Measurements from ENCODE around the gene RNPEPL1. TPM values are rescaled to one million over a fixed set of nuclear protein-coding genes. Genes with fewer than 3 reads are reported as not detected.

RNPEPL1 gene
- total RNA-seq, 1 experiment from 2014 or later: 88.2 TPM

GRCh38 chr2:240622531-240623235, 54.4 kb downstream of the RNPEPL1 start:
- intact Hi-C loops (cut with micrococcal nuclease; ENCODE audit: unreplicated experiment): no loop called here
- no peaks in the 10 kb centered on the region for H3K36me3 ChIP-seq (ENCODE audit: control insufficient read depth, insufficient read depth, low read length)

DNA sequence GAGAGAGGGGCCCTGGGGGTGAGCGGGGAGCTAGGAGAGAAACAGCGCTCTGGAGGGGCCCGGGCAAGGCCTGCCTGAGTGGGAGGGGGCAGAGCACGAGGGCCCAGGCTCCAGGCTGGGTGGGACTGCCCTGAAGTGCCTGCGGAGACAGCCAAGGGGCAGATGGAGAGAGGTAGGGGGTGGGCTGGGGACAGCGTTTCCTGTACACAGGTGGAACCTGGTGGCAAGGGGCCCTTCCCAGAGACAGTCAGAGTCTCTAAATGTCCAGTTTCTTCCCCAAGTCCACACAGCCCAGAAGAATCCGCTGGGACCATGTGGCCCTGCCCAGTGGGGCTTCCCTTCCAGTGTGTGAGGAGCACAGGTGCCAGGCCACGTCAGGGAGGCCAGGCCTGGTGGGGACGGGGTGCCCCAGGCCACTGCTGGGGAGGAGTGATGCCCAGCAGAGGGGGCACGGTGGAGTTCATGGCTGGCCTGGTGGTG, 55.3 kb downstream of the RNPEPL1 start:
- in situ Hi-C loops (cut with HindIII; ENCODE audit: low pct_unique_long_range_greater_than_20kb, low sequenced_read_pairs): no loop called here
- ATAC-seq (no peak), DNase-seq (ENCODE audit: low read depth, low spot score) (no peak)
- Histone ChIP-seq H3K4me3 (ENCODE audit: low read depth in 2 of 2, low read length in 2 of 2) (no peak overlapping the region), H3K9me3 (ENCODE audit: control insufficient read depth, insufficient read depth, low read depth, low read length) (no peaks in the 10 kb centered on the region; the same call in 1 of the 2 replicates), H3K36me3 (ENCODE audit: control insufficient read depth, insufficient read depth, low read length) (no peaks in the 10 kb centered on the region), H3K4me1 (ENCODE audit: control insufficient read depth, insufficient read depth, low read length) (no peaks in the 10 kb centered on the region; the same call in 1 of the 2 replicates), H3K27ac (ENCODE audit: low read length) (no peak overlapping the region), H3K27me3 (ENCODE audit: control insufficient read depth, insufficient read depth, low read length) (no peaks in the 10 kb centered on the region)
- BruUV-seq (replicated peaks): no TSS peak
- POLR2A ChIA-PET: no interaction called here
- TF ChIP-seq SIN3A (IDR thresholded peaks at IDR 0.05; ENCODE audit: borderline replicate concordance, insufficient read depth, low read depth, low read length) (no peak), CTCF (IDR thresholded peaks at IDR 0.05) (no peak), POLR2AphosphoS5 (IDR thresholded peaks at IDR 0.05; ENCODE audit: low read depth, low read length) (no peak), REST (IDR thresholded peaks at IDR 0.05; ENCODE audit: insufficient read depth in 1 of 2, low read depth in 2 of 2, low read length in 1 of 2) (no peak), TCF7L2 (IDR thresholded peaks at IDR 0.05; ENCODE audit: low read depth, low read length) (no peak)
- CTCF ChIA-PET: no interaction called here
- intact Hi-C loops (cut with micrococcal nuclease; ENCODE audit: unreplicated experiment): no loop called here

More at GRCh38 chr2:240622531-240623235, 54.4 kb downstream of the RNPEPL1 start:
- BruUV-seq (replicated peaks): no TSS peak
- ChIA-PET POLR2A (no interaction called here), CTCF (no interaction called here)
- peaks cover 3% of the 10 kb centered on the region; the same call in 1 of the 2 replicates for H3K9me3 ChIP-seq (ENCODE audit: control insufficient read depth, insufficient read depth, low read depth, low read length)
- in situ Hi-C loops (cut with HindIII; ENCODE audit: low pct_unique_long_range_greater_than_20kb, low sequenced_read_pairs): no loop called here
- no peak for DNase-seq (ENCODE audit: low read depth, low spot score)
- no peak overlapping the region for H3K27ac ChIP-seq (ENCODE audit: low read length)
- H3K27me3 ChIP-seq (ENCODE audit: control insufficient read depth, insufficient read depth, low read length): no peaks in the 10 kb centered on the region
- no peak for ATAC-seq
- no peak overlapping the region for H3K4me3 ChIP-seq (ENCODE audit: low read depth in 2 of 2, low read length in 2 of 2)
- H3K4me1 ChIP-seq (ENCODE audit: control insufficient read depth, insufficient read depth, low read length): no peaks in the 10 kb centered on the region; the same call in 1 of the 2 replicates
- TF ChIP-seq SIN3A (IDR thresholded peaks at IDR 0.05; ENCODE audit: borderline replicate concordance, insufficient read depth, low read depth, low read length) (no peak), POLR2AphosphoS5 (IDR thresholded peaks at IDR 0.05; ENCODE audit: low read depth, low read length) (no peak), CTCF (IDR thresholded peaks at IDR 0.05) (no peak), TCF7L2 (IDR thresholded peaks at IDR 0.05; ENCODE audit: low read depth, low read length) (no peak), REST (IDR thresholded peaks at IDR 0.05; ENCODE audit: insufficient read depth in 1 of 2, low read depth in 2 of 2, low read length in 1 of 2) (no peak)
